Right lobe of liver (tissue), 6 donors: ENCODE data around the gene ASTL. TPM values are rescaled to one million over a fixed set of nuclear protein-coding genes. Genes with fewer than 3 reads are reported as not detected.

Source experiments
- ATAC-seq, 4 donors: fragments of 200-7000 bp; cut with Tn5 transposase; one replicate each; pipeline ENCODE4 v1.9.1; 2020; ENCODE audit warnings: mild to moderate bottlenecking in 4 of 4, moderate library complexity in 4 of 4
- DNase-seq, 3 donors: peaks; one replicate each; pipeline ENCODE4 v3.0.0-alpha.2; 2020
- H3K27ac ChIP-seq, 3 donors: fragments of 200-600 bp; one replicate each; pipeline ENCODE4 v1.8.0; 2022
- H3K27me3 ChIP-seq, 2 donors: fragments of 200-600 bp; one replicate each; pipeline ENCODE4 v1.8.0; 2022
- H3K36me3 ChIP-seq, 4 donors: fragments of 200-600 bp; sonication (generic) in 1 of 4; one replicate each; pipeline versions ENCODE4 v1.5.1 to v1.8.0; 2017 to 2022; ENCODE audit warnings: control low read depth in 1 of 4
- H3K4me1 ChIP-seq, 4 donors: fragments of 200-600 bp; sonication (generic) in 1 of 4; one replicate each; pipeline versions ENCODE4 v1.5.1 to v1.8.0; 2017 to 2022; ENCODE audit warnings: control low read depth in 1 of 4
- H3K4me3 ChIP-seq, 3 donors: fragments of 200-600 bp; one replicate each; pipeline ENCODE4 v1.8.0; 2022
- H3K9me3 ChIP-seq, 4 donors: fragments of 200-600 bp; sonication (generic) in 1 of 4; one replicate each; pipeline versions ENCODE4 v1.5.1 to v1.8.0; 2017 to 2022; ENCODE audit warnings: control low read depth in 1 of 4
- POLR2A ChIP-seq: fragments of 450-650 bp; IDR thresholded peaks from one replicate; pipeline ENCODE4 v1.6.1; 2017; ENCODE audit warnings: antibody characterized with exemption, mild to moderate bottlenecking
- WGBS: methylation state at CpG from one replicate; pipeline ENCODE4 v1.1.6; 2018; ENCODE audit warnings: low coverage, low lambda C conversion rate; ENCODE audit not compliant: insufficient coverage; ENCODE audit errors: missing lambda C conversion rate; 5-methylcytosine and 5-hydroxymethylcytosine counted together
- intact Hi-C, 2 donors: fragments of 100-400 bp; cut with DNase I; formaldehyde crosslinking; loops; one replicate each; pipeline versions ENCODE4 v1.11.2 to v1.14.1; 2022
- total RNA-seq, 6 experiments: library from RNA; depleted of rRNA in 2 of 6; stranded (reverse); fragments of >200 nt in 2 of 6; fragmentation: NEBNext Ultra II Directional in 3 of 6; extraction: Animal tissue kit (Norgen Biotek cat#: 25700) in 3 of 6; gene quantifications; one replicate each; pipeline versions ENCODE4 v1.1.0 to v1.2.4, GENCODE V29; 2016 to 2023
- TF ChIP-seq, protein P1 (sequence below), 4 donors: fragments of 200-600 bp in 3 of 4; fragments of 450-650 bp in 1 of 4; IDR thresholded peaks; one replicate each; pipeline versions ENCODE4 v1.5.1 to v1.8.0; 2016 to 2022; ENCODE audit warnings: antibody characterized with exemption in 4 of 4, mild to moderate bottlenecking in 2 of 4
- donor health status: DM: no; HTN: yes; CAD: no.
- donor health status: DM: no; HTN: no; CAD: no.
- donor health status: DM: no; HTN: no; CAD: no.
- donor health status: DM: no; HTN: yes; CAD: no.
- donor health status: DM: no; HTN: yes; CAD: no.

The ASTL gene
- total RNA-seq, 6 experiments from 2014 or later = not detected

DNA sequence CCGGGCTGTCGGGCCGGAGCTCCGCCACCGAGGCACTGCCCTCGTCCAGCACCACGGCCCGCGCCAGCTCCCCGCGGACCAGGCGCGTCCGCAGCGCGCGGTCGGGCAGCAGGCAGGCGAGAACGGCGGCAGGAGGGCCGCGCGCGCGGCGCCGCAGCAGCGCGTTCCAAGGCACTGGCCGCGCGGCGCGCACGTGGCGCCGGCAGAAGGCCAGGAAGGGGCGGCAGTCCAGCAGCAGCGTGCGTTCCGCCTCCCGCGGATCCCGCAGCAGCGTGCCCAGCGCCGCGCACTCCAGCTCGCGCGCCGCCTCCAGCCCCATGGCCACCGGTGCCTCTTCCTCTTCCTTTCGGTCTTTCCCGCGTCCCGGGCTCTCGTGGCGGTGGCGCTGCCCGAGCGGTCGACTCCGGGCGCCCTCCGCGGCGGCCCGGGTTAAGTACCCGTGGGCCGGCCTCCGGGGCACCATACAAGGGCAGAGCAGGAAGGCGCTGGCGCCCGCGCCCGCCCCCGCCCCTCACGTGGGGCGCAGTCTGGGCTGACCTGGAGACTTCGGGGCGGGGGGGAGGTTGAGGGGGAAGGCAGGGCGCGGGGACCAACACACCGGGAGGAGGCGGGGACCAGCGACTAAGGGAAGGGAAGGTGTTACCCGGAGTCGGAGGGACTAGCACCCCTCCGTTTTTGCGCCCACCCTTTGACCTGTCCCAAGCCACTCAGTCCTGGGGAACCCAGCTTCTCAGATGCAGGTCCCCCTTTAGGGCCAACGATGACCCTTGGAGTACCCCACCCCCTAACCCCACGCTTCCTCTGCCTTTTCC is 6.9 kb upstream of the ASTL start, which contains the start of gene DUSP2:
TSS of gene DUSP2 (minus strand) at position 405 of the 812 bp plus-strand sequence. CDS start at position 319, 86 bp downstream.
- no peaks in the 10 kb centered on the region for H3K27me3 ChIP-seq
- H3K4me1 ChIP-seq = no peaks in the 10 kb centered on the region
- peak; percentile 74 to 80 (median 77) for ATAC-seq
- TF ChIP-seq POLR2A = peak; percentile 79
- TF ChIP-seq, protein P1, sequence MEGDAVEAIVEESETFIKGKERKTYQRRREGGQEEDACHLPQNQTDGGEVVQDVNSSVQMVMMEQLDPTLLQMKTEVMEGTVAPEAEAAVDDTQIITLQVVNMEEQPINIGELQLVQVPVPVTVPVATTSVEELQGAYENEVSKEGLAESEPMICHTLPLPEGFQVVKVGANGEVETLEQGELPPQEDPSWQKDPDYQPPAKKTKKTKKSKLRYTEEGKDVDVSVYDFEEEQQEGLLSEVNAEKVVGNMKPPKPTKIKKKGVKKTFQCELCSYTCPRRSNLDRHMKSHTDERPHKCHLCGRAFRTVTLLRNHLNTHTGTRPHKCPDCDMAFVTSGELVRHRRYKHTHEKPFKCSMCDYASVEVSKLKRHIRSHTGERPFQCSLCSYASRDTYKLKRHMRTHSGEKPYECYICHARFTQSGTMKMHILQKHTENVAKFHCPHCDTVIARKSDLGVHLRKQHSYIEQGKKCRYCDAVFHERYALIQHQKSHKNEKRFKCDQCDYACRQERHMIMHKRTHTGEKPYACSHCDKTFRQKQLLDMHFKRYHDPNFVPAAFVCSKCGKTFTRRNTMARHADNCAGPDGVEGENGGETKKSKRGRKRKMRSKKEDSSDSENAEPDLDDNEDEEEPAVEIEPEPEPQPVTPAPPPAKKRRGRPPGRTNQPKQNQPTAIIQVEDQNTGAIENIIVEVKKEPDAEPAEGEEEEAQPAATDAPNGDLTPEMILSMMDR (IDR thresholded peaks at IDR 0.05) = no peak
- peak; percentile 74 to 83 (median 77) for DNase-seq
- intact Hi-C loops = no loop called here
- H3K36me3 ChIP-seq = no peaks in the 10 kb centered on the region
- no peaks in the 10 kb centered on the region for H3K9me3 ChIP-seq
- H3K4me3 ChIP-seq = peak within 1 kb of the TSS; percentile 38 to 65 (median 56)
- H3K27ac ChIP-seq = peak within 1 kb of the TSS in 2 of 3 donors; percentile 22 to 53
- WGBS = 22% methylated on average over 7 of the region's 94 CpGs

DNA sequence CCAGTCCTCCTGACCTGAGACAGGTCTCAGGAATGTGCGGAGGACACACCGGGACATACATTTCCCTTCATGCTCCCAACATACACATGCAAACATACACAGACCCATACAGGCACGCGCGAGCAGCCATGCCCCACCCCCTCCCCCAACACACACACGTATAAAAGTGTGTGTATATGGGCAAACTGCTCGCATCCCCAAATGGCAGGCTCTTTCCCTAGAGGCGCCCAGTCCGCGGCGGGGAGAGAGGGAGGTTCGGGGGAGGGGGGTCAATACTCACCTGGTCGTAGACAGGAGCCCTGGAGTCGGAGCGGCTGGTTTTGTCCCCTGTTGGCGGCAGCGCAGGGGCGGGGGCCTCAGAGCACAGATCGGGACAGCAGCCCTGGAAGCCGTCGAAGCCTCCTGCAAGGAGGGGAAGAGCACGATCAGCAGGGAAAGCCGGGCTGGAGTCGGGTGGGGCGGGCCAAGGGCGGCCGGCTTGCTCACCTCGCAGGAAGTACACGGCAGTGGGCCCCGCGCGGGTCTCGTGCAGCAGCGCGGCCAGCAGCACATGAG is 6.3 kb upstream of the ASTL start:
- Histone ChIP-seq H3K27ac (peak overlapping the region in 2 of 3 donors; percentile 22 to 53), H3K4me3 (peak overlapping the region; percentile 38 to 65 (median 56)), H3K27me3 (no peaks in the 10 kb centered on the region), H3K9me3 (no peaks in the 10 kb centered on the region), H3K36me3 (no peaks in the 10 kb centered on the region), H3K4me1 (no peaks in the 10 kb centered on the region)
- intact Hi-C loops = no loop called here
- DNase-seq (peak in 2 of 3 donors; percentile 49 to 61), ATAC-seq (no peak)
- WGBS = no CpG with 5 or more reads among the region's 35 CpGs
- TF ChIP-seq, protein P1 (IDR thresholded peaks at IDR 0.05) = no peak
- no peak for TF ChIP-seq POLR2A

DNA sequence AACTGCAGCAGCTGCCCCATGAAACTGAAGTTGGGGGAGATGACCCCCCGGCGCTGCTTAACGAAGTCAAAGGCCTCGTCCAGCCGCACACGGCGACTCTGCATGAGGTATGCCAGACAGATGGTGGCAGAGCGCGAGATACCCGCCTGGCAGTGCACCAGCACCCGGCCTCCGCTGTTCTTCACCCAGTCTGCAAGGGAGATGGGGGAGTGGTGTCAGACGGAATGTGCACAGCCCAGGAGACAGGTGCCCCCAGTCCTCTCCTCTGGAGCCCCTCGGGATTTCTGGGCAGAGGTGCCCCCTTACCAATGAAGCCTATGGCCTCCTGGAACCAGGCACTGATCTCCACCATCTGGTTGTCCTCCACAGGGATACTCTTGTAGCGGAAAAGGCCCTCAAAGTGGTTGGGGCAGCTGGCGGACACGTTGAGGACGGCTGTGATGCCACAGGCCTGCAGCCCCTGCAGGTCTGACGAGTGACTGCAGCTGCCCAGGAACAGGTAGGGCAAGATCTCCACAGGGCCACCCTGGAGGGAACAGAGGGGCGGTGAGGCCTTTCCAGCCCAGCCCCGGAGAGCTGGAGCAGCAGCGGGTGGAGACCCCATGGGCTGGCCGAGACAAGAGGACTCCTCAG is 5.7 kb upstream of the ASTL start:
- intact Hi-C loops = no loop called here
- TF ChIP-seq POLR2A = no peak
- TF ChIP-seq, protein P1 (IDR thresholded peaks at IDR 0.05) = no peak
- peak in 2 of 3 donors; percentile 22 to 51 for DNase-seq
- ATAC-seq = no peak
- WGBS = 86% methylated on average over 4 of the region's 23 CpGs
- H3K36me3 ChIP-seq = no peaks in the 10 kb centered on the region
- H3K27ac ChIP-seq = no peak overlapping the region
- no peaks in the 10 kb centered on the region for H3K9me3 ChIP-seq
- peak overlapping the region in 1 of 3 donors; percentile 65 for H3K4me3 ChIP-seq
- no peaks in the 10 kb centered on the region for H3K27me3 ChIP-seq
- H3K4me1 ChIP-seq = no peaks in the 10 kb centered on the region

DNA sequence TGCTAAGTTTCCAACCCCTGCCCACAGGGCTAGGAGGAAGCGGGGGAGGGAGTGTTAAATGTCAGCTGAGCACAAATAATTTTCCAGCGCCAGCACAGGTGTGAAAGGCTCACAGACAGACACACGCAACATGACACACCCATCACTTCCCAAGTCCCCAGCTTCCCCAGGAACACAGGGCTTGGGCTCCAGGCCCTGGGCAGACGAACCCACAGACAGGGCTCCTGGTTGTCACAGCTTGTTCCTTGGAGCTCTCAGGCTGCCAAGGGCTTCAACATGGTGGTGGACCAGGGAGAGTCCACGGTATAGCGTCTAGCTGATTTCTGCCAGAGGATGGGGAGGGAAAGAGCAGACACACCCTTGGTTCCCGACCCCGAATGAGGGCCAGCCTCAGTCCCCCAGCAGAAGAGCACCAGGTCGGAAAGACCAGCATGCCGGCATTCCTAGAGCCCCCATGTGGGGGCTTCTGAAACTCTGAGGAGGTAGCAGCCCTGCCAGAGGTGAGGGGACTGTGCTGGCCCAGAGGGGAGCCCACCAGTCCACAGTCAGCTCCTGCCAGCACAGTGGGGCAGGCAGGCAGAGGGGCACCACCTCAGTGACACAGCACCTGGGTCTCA is 5.0 kb upstream of the ASTL start:
- intact Hi-C loops = no loop called here
- no peak overlapping the region for H3K4me3 ChIP-seq
- TF ChIP-seq POLR2A = no peak
- TF ChIP-seq, protein P1 (IDR thresholded peaks at IDR 0.05) = no peak
- no peaks in the 10 kb centered on the region for H3K9me3 ChIP-seq
- 70% methylated on average over 3 of the region's 10 CpGs for WGBS
- no peaks in the 10 kb centered on the region for H3K27me3 ChIP-seq
- peak in 1 of 3 donors; percentile 28 for DNase-seq
- H3K4me1 ChIP-seq = no peaks in the 10 kb centered on the region
- no peak for ATAC-seq
- H3K27ac ChIP-seq = no peak overlapping the region
- no peaks in the 10 kb centered on the region for H3K36me3 ChIP-seq
